Superior temporal gyrus (tissue), 1 donor: ENCODE measurements around the gene DUS3L.
"Not testable (repeated sequence)": the region's sequence is repeated elsewhere in the genome, so short reads cannot be mapped to it uniquely, and the experiment has no call there.

Experiments used
- DNase-seq: peaks from one replicate; pipeline ENCODE4 v3.0.0-alpha.2; 2016; ENCODE audit errors: extremely low spot score

DUS3L gene

DNA sequence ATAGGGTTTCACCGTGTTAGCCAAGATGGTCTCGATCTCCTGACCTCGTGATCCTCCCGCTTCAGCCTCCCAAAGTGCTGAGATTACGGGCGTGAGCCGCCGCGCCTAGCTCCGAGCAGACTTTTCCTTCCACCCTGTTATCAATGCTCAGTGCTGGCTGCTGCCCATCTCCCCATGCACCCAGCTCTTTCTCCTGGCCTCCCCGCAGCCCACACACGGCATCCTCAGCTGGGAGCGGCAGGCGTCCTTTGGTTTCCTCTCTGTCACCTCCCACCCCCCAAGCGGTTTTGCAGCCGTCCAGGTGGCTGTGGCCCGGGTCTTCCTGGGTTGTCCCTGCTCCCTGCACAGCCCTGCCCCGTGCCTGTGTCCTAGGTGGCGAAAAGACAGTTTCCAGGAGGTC, 18.5 kb downstream of the DUS3L start:
- DNase-seq = no peak

DNA sequence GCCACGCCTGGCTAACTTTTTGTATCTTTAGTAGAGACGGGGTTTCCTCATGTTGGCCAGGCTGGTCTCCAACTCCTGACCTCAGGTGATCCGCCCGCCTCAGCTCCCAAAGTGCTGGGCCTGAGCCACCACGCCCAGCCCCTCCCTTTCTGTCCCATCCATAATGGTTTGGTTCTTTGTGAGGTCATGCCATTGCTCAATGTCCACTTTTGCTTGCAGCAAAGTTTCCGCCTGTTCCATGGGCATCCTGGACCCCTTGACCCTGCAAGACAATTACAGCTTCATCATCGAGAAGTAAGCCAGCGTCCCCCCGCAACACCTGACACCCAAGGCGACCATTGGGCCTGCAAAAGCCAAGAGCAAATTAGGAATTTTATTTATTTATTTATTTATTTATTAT, 23.0 kb downstream of the DUS3L start:
- DNase-seq = no peak

DNA sequence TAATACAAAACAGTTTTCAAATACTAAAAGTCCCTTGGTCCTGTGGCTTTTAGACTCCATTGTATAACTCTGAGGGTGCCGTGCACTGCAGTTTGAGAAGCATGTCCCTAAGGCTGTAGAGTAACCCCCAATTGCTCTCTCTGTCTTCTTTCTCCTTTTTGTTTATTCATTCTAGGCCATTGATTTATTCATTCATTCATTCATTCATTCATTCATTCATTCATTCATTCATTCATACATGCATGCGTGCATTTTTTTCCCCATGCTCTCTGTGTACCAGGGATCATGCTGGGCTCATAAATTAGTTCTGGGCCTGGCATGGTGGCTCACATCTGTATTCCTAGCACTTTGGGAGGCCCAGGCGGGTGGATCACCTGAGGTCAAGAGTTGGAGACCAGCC, 25.7 kb downstream of the DUS3L start:
- DNase-seq = no peak

GRCh38 chr19:5762608-5763217, 28.2 kb downstream of the DUS3L start:
- DNase-seq = no peak

DNA sequence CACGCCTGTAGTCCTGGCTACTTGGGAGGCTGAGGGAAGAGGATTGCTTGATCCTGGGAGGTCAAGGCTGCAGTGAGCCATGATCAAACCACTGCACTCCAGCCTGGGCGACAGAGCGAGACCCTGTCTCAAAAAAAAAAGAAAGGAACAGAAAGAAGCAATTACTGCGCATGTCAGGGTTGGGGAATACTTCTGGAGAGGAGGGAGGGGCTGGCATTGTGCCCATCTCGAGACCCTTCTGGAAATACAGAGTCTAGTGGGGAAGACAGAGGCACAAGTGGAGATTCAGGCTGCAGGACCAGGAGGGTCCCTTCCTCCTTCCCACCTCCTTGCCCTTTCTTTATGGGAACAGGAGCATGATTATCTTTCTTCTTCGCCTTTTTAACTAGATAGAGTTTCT, 37.2 kb downstream of the DUS3L start:
- DNase-seq = no peak

- DNase-seq = no peak
Measured at GRCh38 chr19:5751709-5752108, 39.3 kb downstream of the DUS3L start.

DNA sequence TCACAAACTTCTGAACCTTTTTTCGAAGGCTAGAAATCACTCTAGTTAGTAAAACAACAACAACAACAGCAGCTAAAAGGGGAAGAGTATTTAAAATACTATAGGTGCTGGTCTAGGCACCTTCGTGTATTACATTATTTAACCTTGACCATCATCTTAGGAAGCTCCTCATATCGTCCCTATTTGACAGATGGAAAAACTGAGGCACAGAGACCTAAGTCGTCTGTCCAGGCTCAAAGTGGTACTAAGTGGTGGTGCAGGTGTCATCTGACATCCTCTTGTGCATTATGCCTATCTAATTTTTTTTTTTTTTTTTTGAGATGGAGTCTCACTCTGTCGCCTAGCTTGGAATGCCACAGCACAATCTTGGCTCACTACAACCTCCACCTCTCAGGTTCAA, 41.5 kb downstream of the DUS3L start:
- no peak for DNase-seq

- not testable (repeated sequence) for DNase-seq
Measured at GRCh38 chr19:5748920-5749319, 42.0 kb downstream of the DUS3L start.

GRCh38 chr19:5744999-5745398, 46.0 kb downstream of the DUS3L start:
- not testable (repeated sequence) for DNase-seq

DNA sequence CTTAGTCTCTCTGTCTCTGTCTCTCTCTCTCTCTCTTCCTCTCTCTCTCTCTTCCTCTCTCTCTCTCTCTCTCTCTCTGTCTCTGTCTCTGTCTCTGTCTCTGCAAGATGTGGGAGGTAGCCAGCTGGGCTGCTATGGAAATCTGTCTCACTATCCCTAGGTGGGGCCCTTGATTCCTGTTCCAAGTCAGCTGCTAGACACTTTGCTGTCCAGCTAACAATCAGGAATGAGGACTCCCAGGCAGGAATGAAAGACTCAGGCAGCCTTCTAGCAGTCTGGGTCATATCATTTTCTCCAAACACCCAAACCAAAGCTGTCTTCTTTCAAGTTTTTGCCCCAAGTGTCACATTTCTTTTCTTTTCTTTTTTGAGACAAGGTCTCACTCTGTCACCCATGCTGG, 47.3 kb downstream of the DUS3L start:
- no peak for DNase-seq

GRCh38 chr19:5742051-5742450, 48.9 kb downstream of the DUS3L start:
- DNase-seq = no peak

- no peak for DNase-seq
Measured at GRCh38 chr19:5738423-5738822, 52.5 kb downstream of the DUS3L start.
